GM18519 (cell line): ENCODE measurements around the gene CERKL.

Experiments used
- ATAC-seq: cut with Tn5 transposase; IDR thresholded peaks from one replicate; pipeline ENCODE4 v1.9.1; 2021; ENCODE audit warnings: mild to moderate bottlenecking, moderate library complexity; ENCODE audit not compliant: unreplicated experiment, low FRiP score

CERKL gene

GRCh38 chr2:181678861-181679543 is 22.1 kb upstream of the CERKL start:
- ATAC-seq = no peak

GRCh38 chr2:181677912-181678586 is 21.1 kb upstream of the CERKL start:
- ATAC-seq = no peak

GRCh38 chr2:181675254-181675653 is 18.3 kb upstream of the CERKL start:
- no peak for ATAC-seq

- no peak for ATAC-seq
Measured at GRCh38 chr2:181674461-181674860, 17.6 kb upstream of the CERKL start.

- ATAC-seq = no peak
Measured at GRCh38 chr2:181673173-181673572, 16.3 kb upstream of the CERKL start.

GRCh38 chr2:181672255-181673008 is 15.5 kb upstream of the CERKL start:
- ATAC-seq = peak; percentile 61

GRCh38 chr2:181670632-181671031 is 13.7 kb upstream of the CERKL start:
- no peak for ATAC-seq

GRCh38 chr2:181667234-181667633 is 10.3 kb upstream of the CERKL start:
- ATAC-seq = no peak

GRCh38 chr2:181662287-181662686 is 5.4 kb upstream of the CERKL start:
- no peak for ATAC-seq

GRCh38 chr2:181660181-181660580 is 3.3 kb upstream of the CERKL start:
- no peak for ATAC-seq

GRCh38 chr2:181658444-181658843 is 1.5 kb upstream of the CERKL start:
- no peak for ATAC-seq

GRCh38 chr2:181657379-181657778 is 474 bp upstream of the CERKL start:
- ATAC-seq = no peak

GRCh38 chr2:181655519-181655918 is 1.4 kb downstream of the CERKL start:
- no peak for ATAC-seq

GRCh38 chr2:181649436-181649979 is 7.4 kb downstream of the CERKL start:
- ATAC-seq = no peak

GRCh38 chr2:181648478-181649155 is 8.3 kb downstream of the CERKL start:
- no peak for ATAC-seq

- no peak for ATAC-seq
Measured at GRCh38 chr2:181646415-181646987, 10.4 kb downstream of the CERKL start.

GRCh38 chr2:181643151-181643550 is 13.8 kb downstream of the CERKL start:
- ATAC-seq = no peak

- no peak for ATAC-seq
Measured at GRCh38 chr2:181642086-181642485, 14.8 kb downstream of the CERKL start.

- ATAC-seq = no peak
Measured at GRCh38 chr2:181639686-181640085, 17.2 kb downstream of the CERKL start.

- peak; percentile 47 for ATAC-seq
Measured at GRCh38 chr2:181632733-181633401, 24.0 kb downstream of the CERKL start.
